CD4-positive, alpha-beta T cell treated with Interferon alpha-2 for 1 hour (primary cell): Measurements from ENCODE around the gene DIAPH2.

Source experiments
- DNase-seq, 2 donors: peaks; one replicate each; pipeline ENCODE4 v3.0.0-alpha.2; 2020 to 2022

DIAPH2 gene

DNA sequence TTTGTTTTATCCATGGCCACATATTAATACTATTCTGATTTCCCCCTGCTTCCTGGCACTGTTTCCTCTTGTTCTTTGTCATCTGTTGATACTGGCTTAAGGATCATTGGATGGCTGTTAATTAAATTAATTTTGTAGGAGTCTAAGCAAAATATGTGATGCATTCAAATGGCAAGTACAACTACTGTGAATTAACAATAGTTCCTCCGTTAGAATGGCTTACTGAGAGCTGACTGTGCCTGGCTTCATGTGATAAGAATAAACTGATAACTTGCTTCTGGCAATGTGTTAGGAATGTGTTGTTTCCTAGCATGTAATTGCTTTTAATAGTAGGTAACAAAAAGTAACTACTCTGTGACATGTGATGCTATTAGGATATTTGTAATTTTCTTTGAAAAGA lies 297.5 kb downstream of the DIAPH2 start:
- no peak for DNase-seq

DNA sequence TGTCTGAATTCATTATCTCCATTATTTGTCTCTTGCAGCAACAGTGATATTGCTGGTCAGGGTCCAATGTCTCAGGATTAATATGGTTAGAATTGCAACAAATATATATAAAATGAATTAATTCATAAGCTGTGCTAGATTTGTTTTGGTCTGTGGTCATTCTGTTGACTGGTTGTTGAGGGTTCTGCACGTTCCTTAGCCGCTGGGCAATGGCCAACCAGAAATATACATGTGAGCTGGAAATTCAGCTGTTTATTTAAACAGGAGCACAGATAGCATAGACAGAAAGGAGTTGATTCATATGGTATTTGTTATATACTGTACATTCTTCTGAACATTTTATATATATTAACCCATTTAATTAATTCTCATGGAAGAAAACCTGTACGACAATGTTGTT lies 299.9 kb downstream of the DIAPH2 start:
- no peak for DNase-seq

- DNase-seq: no peak
These were observed 300.4 kb downstream of the DIAPH2 start for GRCh38 chrX:96985046-96985445.

DNA sequence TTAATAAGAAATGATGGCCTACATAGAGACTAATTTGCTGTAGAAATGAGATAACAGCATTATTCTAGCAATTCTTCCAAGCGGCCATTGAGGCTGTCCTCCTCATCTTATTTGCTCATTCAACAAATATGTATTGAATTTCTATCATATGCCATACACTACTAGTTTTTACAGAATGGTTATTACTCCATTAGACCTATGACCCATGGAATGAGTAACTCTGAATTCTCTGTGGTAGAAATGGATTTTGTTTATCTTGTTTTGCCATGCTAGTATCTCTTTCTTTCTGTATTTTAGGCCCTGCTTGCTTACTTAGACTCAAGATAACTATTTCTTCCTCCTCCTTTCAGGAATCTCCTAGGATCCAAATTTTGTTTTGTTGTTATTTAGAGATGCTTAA lies 302.6 kb downstream of the DIAPH2 start:
- DNase-seq: no peak

GRCh38 chrX:96989830-96990571 lies 305.4 kb downstream of the DIAPH2 start:
- DNase-seq: no peak

DNA sequence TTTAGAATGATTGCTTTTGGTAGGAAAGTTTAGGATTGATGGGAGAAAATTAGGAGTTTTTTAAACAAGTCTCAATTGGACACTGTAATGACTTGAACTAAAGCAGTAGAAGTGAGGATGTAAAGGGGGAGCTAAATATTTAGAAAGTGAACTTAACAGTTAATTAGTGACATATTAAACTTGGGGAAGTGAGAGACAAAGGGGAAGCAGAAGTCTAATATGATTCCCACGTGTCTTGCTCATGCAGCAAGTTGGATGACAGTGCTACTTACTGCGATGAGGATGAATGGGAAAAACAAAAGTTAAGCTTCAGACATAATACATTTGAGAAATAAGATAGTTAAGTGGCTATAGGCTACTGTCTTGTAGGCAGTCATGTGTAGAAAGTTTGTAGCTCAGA lies 309.5 kb downstream of the DIAPH2 start:
- DNase-seq: no peak

GRCh38 chrX:96997196-96997595 lies 312.6 kb downstream of the DIAPH2 start:
- no peak for DNase-seq

DNA sequence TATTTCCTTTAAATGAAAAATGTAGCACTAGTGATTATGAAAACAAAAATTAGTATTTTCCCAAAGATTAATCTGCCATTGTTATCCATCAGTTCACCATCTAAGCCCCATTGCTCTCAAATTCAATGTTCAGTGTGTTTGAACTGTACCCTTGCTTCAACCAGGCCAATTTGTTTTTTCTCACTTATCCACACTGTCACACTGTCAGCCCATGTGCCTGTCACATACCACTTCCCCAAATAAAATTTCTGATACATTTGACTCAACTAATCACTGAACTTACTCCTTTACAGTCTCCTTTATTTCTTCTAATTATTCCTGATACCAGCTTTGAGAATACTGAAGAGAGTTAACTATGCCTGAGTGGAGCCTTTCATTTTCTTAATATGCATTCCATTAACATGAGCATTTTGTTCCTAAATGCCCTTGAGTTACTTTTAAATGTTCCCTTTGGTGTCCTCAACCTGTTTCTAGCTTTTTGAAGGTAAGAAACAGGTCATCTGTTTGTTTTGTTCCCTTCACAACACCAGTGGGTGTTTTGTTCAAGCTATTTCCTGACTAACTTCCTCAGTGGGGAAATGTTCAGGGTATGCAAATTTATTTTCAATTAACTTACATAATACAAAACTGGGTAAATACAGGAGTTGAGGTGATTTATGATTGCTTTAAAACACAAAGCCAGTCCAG lies 316.2 kb downstream of the DIAPH2 start:
- no peak for DNase-seq

DNA sequence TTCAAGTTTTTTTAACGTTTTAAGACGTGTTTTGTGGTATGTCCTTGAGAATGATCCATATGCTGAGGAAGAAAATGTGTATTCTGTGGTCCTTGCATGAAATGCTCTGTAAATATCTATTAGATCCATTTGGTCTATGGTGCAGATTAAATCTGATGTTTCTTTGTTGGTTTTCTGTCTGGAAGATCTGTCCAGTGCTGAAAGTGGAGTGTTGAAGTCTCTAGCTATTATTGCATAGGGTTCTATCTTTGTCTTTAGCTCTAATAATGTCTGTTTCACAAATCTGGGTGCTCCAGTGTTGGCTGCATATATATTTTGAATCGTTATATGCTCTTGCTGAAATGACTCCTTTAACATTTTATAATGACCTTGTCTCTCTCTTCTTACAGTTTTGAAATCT lies 321.5 kb downstream of the DIAPH2 start:
- DNase-seq: no peak

DNA sequence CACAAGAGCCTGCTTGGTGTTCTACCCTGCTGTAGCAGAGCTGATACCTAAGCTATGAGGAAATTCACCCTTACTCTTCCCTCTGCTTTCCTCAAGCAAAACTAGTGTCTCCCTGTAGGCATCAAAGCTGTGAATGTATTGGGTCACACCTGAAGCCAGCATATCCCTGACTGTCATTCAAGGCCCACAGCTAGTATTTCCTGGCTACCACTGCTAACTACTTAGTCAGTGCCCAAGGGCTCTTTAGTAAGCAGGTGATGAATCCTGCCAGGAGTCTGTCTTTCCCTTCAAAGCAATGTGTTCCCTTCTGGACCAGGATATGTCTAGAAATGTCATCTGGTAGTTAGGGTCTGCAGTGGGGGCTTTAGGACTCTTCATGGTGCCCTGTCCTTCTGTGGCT lies 324.7 kb downstream of the DIAPH2 start:
- no peak for DNase-seq

- DNase-seq: no peak
These were observed 326.9 kb downstream of the DIAPH2 start for GRCh38 chrX:97011540-97011939.

DNA sequence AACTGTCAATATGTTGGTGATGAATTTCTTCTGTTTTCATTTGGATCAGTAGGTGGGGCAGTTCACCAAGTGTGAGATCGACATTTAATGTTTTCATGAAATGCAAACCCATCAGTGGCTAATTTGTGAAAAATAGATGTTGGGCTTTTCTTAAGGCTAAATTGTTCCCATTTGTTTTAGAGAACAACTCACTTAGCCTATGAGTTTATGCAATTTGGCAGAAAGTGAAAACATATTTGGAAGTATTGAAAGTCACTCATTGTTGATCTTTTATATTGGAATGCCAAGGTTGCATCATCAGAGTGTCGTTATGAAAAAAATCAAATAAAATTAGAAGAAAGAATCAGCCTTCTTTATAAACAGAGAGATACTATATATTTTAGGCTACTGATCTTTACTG lies 331.5 kb downstream of the DIAPH2 start:
- DNase-seq: no peak

GRCh38 chrX:97021680-97022079 lies 337.0 kb downstream of the DIAPH2 start:
- no peak for DNase-seq

- DNase-seq: no peak
These were observed 341.8 kb downstream of the DIAPH2 start for GRCh38 chrX:97026406-97026805.

GRCh38 chrX:97027384-97027922 lies 342.8 kb downstream of the DIAPH2 start:
- no peak for DNase-seq

DNA sequence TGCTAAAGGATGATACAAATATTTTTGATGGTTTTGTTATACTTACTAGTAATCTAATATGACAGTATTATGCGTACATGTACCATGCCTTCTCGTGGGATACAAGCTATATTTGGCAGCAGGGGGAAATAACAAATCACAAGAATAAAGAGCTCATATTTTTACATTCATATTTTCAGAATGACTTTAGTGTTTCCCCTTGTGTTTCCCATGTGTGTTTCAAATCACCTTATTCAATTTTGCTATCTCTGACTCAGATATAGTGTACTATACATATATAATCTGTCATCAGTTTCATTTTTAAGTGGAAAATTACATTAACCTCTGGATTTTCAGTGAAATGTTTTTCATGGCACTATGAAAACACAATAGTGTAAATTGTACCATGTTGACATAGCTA lies 345.8 kb downstream of the DIAPH2 start:
- DNase-seq: no peak

DNA sequence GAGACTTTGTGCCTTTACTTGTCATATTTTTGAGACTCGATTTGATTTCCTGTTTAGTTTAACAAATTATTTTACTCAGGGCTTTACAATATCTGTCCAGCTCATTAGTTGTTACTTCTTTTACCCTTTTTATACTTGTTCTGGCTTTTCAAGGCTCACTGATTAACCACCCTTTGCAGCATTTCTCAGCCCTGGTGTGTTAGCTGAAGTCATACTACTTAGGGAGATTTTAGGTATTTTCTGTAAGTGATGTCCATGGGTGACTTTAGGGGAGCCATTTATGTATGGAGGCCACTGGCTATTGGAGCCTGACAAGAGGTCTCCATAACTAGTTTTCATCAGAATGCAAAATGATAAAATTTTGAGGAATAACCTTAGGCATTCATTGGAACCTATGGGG lies 346.3 kb downstream of the DIAPH2 start:
- DNase-seq: no peak

- DNase-seq: no peak
These were observed 354.9 kb downstream of the DIAPH2 start for GRCh38 chrX:97039363-97040029.

- DNase-seq: no peak
These were observed 360.8 kb downstream of the DIAPH2 start for GRCh38 chrX:97045470-97045869.

- no peak for DNase-seq
These were observed 362.2 kb downstream of the DIAPH2 start for GRCh38 chrX:97046867-97047266.

GRCh38 chrX:97050392-97050791 lies 365.8 kb downstream of the DIAPH2 start:
- DNase-seq: no peak

- DNase-seq: no peak
These were observed 372.8 kb downstream of the DIAPH2 start for GRCh38 chrX:97057349-97057909.

- no peak for DNase-seq
These were observed 375.4 kb downstream of the DIAPH2 start for GRCh38 chrX:97060020-97060419.

DNA sequence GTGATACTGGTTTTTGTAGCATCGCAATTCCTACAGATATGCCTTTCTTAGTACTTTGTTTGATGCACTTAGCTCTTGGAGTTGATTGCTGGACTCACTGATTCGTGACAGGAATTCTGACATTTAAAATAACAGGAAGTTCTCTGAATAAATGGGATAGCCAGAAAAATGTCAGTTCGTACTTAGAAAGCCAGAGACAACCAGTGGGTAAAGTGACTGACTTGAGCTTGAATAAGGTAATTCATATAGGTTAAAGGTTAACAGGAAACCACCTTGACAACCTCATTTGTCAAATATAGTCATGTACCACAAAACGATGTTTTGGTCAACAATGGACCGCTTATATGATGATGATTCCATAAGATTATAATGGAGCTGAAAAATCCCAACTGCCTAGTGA lies 380.4 kb downstream of the DIAPH2 start:
- DNase-seq: no peak
